Measurements from ENCODE around the gene UFD1.

UFD1 gene

GRCh38 chr22:19515654-19516377, 36.8 kb upstream of the UFD1 start:
- DNase-seq (ENCODE audit: low spot score), result no peak

- DNase-seq (ENCODE audit: low spot score), result no peak
These were observed 36.0 kb upstream of the UFD1 start for GRCh38 chr22:19514831-19515565.

GRCh38 chr22:19513823-19514222, 34.8 kb upstream of the UFD1 start:
- no peak for DNase-seq (ENCODE audit: low spot score)

GRCh38 chr22:19510919-19511341, 31.9 kb upstream of the UFD1 start:
- no peak for DNase-seq (ENCODE audit: low spot score)

GRCh38 chr22:19509923-19510322, 30.9 kb upstream of the UFD1 start:
- DNase-seq (ENCODE audit: low spot score), result no peak

- no peak for DNase-seq (ENCODE audit: low spot score)
These were observed 30.2 kb upstream of the UFD1 start for GRCh38 chr22:19509191-19509590.

- DNase-seq (ENCODE audit: low spot score), result no peak
These were observed 29.2 kb upstream of the UFD1 start for GRCh38 chr22:19508024-19508776.

GRCh38 chr22:19507534-19507861, 28.5 kb upstream of the UFD1 start:
- DNase-seq (ENCODE audit: low spot score), result no peak

GRCh38 chr22:19506212-19506611, 27.2 kb upstream of the UFD1 start:
- DNase-seq (ENCODE audit: low spot score), result no peak

- no peak for DNase-seq (ENCODE audit: low spot score)
These were observed 26.7 kb upstream of the UFD1 start for GRCh38 chr22:19505735-19506126.

- no peak for DNase-seq (ENCODE audit: low spot score)
These were observed 26.1 kb upstream of the UFD1 start for GRCh38 chr22:19504900-19505734.

GRCh38 chr22:19503869-19504268, 24.9 kb upstream of the UFD1 start:
- no peak for DNase-seq (ENCODE audit: low spot score)

GRCh38 chr22:19503367-19503766, 24.4 kb upstream of the UFD1 start:
- no peak for DNase-seq (ENCODE audit: low spot score)

- no peak for DNase-seq (ENCODE audit: low spot score)
These were observed 23.0 kb upstream of the UFD1 start for GRCh38 chr22:19501897-19502447.

- no peak for DNase-seq (ENCODE audit: low spot score)
These were observed 20.9 kb upstream of the UFD1 start for GRCh38 chr22:19499880-19500242.

- no peak for DNase-seq (ENCODE audit: low spot score)
These were observed 20.4 kb upstream of the UFD1 start for GRCh38 chr22:19499236-19499879.

GRCh38 chr22:19498866-19499190, 19.8 kb upstream of the UFD1 start:
- no peak for DNase-seq (ENCODE audit: low spot score)

GRCh38 chr22:19498154-19498865, 19.3 kb upstream of the UFD1 start:
- DNase-seq (ENCODE audit: low spot score), result no peak

GRCh38 chr22:19497245-19497644, 18.3 kb upstream of the UFD1 start:
- no peak for DNase-seq (ENCODE audit: low spot score)

- no peak for DNase-seq (ENCODE audit: low spot score)
These were observed 17.3 kb upstream of the UFD1 start for GRCh38 chr22:19496324-19496630.
